GM20431 (cell line): ENCODE data around the gene HSD17B3.
"Not testable (repeated sequence)": the region's sequence is repeated elsewhere in the genome, so short reads cannot be mapped to it uniquely, and the experiment has no call there.

ENCODE experiments used
- in situ Hi-C: fragments of 300-500 bp; cut with MseI, MboI; formaldehyde crosslinking; loops from one replicate; pipeline ENCODE4 v1.15.0; 2020; ENCODE audit warnings: low sequenced_read_pairs; ENCODE audit not compliant: unreplicated experiment

HSD17B3 gene

DNA sequence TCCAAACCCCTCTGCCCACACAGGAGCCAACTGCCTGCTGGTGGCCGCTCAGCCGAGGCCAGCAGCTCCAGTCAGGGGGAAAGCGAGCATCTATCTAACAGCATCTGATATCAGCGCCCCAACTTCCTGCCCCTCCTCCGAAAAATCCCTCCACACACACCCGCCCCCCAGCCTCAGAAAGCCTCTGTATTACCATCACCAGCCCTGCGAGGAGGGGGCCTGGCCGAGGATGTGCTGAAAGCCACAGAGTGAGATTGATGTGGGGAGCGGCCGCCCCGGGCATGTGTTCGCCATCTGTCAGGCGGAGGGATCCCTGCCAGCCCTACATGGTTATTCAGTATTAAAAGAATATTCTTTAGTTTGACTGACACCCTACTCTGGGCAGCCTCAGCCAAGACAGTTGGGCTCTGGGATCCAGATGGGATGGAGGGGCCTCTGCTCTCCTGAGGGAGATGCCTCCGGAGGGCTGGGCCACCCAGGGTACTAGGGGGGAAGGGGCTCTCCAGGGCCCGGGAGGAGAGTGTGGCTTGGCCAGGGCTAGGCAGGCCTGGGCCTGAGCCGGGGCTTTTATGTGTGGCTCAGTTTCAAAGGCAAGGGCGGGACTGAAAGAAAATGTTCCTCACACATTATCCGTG is 98.0 kb downstream of the HSD17B3 start:
- in situ Hi-C loops = no loop called here

DNA sequence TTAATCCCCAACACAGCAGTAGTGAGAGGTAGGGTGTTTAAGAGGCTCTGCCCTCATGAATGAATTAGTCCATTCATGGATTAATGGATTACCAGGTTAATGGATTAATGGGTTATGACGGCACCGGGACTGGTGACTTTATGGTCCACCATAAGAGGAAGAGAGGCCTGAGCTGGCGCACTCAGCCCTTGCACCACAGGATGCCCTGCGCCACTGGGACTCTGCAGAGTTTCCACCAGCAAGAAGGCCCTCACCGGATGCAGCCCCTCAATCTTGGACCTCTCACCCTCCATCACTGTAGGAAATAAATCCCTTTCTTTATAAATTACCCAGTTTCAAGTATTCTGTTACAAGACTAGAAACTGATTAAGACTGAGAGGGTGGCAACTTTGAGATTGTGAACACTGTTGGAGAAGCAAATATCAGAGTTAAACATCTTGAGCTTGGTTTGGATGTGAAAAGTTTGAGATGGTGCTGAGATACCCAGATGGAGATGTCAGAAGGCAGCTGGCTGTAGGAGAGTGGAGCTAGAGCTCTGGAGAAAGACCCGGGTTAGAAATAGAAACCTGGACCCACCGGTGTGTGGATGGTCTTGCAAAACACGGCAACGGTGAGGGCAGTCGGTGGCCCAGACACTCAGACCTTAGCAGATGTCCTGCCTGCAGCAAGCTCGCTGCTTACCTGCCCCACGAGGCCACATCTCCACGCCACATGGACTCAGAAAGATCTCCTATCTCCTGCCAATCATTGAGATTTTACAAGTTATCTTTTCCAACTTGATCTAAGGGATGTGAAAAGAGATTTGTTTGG is 98.8 kb downstream of the HSD17B3 start:
- in situ Hi-C loops = no loop called here

DNA sequence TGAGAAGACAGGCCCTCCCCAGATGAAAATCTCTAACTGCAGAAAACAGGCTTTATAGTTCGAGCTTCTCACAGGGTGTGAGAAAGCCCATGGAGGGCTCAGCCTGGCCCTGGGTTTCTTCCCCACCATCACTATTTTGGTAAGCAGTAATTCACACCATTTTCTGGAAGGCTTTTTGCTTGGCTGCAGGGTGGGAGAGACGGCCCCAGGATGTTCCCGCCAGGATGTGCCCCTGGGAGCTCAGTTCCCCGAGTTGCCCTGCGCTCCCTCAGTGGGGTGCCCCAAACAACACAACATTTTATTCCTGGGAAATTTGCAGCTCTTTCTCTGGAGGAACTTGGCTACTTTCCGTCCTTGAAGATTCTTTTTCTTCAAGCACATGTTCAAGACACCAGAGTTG is 100.8 kb downstream of the HSD17B3 start:
- in situ Hi-C loops = no loop called here

DNA sequence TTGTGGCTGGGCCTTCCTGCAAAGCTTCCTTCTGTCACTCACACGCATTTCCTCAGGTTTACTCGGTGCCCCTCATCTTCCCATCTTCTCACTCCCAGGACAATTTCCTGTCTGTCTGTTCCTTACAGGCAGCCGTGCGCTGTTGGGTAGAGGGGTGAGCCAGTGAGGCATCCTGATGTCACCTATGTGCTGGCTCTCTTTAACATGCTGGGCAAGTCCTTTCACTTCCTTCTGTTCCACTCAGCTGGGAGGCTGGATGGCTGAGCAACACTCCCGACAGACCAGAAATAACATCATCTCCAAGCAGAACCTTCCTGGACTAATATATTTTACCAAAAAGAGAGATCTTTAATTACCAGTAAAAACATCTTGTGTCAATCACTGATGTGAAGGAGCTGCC is 103.0 kb downstream of the HSD17B3 start:
- in situ Hi-C loops = no loop called here

DNA sequence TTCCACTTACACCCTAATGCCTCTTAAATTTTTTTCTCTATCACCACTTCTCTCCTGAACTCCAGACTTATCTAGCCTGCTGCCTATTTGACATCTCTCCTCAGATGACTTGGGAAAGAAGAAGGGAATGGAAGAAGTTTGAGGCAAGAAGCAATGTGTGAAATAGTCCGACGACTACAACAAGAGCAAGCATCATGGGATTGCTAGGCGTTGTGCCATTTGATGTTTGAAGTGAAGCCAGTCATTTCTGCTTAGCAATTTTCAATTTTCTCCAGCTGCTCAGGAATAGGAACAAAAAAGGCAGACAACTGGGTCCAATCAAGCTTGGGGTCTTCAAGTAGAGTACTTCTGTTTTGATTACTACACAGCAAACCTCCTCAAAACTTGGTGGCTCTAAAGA is 106.4 kb downstream of the HSD17B3 start:
- in situ Hi-C loops = no loop called here

DNA sequence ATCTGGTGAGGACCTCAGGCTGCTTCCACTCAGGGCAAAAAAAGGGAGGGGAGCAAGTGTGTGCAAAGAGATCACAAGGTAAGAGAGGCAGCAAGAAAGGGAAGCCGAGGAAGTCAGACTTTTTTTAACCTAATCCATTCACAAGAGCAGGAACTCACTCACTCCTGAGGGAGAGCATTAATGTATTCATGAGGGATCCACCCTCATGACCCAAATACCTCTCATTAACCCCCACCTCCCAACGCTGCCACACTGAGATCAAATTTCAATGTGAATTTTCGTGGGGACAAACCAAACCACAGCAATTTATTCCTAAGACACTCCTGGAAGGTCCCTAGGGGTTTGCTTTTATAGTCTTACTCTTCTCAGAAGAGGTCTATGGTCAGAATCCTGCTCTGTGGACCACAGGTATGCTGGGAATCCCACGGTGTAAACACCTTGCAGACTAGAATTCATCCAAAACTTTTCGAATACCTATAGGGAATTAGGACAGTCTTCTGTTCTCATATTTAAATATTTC is 108.7 kb downstream of the HSD17B3 start:
- in situ Hi-C loops = no loop called here

DNA sequence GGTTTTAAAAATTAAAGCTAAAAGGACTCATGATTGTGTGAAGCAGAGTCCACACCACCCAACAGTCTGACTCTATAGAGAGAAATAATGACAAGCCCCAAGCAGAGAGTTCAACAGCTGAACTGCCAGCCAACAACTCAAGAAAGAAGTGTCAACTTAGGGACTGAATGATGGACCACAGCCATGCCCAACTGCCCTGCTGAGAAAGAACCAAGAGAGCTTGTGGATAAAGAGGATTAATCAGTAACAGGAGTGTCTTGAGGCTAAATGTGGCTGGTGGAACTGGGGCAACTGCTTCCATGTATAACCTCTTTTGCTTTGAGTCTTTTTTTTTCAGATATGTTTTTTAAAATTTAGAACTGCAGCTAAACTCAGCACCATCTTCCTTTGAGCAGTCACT is 109.3 kb downstream of the HSD17B3 start:
- in situ Hi-C loops = no loop called here

DNA sequence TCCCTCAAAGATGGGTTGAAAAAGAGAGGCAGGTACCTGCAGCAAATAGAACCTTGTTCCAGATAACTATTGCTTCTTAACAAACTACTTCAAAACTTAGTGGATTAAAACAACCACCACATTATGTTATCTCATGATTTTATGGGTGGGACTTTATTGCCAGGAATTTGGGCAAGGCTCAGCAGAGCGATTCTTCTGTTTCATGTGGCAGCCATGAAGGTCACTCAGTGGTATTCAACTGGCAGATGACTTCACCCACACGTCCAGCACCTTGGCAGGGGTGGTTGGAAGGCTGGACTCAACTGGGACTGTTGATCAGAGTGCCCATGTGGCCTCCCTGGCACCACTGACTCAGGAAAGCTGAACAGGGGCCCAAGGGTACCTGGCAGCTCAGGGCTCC is 112.0 kb downstream of the HSD17B3 start:
- in situ Hi-C loops = no loop called here

DNA sequence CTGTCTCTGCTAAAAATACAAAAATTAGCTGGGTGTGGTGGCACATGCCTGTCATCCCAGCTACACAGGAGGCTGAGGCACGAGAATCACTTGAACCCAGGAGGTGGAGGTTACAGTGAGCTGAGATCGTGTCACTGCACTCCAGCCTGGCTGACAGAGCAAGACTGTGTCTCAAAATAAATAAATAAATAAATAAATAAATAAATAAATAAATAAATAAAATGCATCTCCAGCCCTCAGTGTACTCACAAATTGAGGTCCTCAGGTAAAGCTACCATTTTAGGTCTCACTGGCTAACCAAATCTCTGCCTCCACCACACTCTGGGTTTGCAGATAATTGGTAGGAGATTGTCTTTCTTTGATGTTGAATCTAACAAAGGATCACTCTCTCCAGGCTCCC is 112.4 kb downstream of the HSD17B3 start:
- in situ Hi-C loops = not testable (repeated sequence)

DNA sequence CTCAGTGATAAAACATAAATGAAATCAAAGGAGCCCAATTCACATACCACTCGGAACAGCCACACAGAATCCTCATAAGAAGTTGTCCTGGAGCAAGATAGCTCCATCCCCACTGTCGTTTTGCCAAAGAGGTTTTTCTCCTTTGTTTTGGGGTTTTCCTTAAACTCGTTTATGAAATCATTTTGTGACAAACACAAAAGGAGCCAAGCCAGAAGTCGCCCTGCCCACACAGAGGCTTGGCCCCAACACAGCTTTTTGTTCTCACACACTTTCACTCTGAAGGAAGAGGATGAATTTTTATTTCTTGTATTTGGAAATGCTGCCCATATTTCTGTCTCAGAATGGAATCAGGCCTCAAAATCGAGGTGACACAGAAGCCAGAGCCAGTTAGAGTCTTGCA is 113.4 kb downstream of the HSD17B3 start:
- in situ Hi-C loops = no loop called here

DNA sequence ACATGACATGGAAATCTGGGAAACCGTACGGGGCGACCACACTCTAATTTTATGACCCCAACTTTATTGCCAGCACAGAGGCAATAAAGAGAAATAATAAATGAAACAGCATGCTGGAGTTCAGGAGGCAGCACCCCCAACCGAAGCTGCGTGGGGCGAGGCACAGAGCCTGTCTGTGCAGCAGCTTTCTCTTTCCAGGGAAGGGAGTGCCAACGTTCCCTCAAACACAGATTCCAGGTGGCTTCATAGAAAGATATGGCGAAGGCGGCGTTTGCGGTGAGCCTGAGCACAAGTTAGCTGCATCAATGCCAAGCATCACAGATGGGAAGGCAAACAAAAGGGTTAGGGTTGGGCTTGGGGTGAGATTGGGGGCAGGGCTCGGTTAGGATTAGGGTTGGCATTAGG is 114.8 kb downstream of the HSD17B3 start:
- in situ Hi-C loops = no loop called here

DNA sequence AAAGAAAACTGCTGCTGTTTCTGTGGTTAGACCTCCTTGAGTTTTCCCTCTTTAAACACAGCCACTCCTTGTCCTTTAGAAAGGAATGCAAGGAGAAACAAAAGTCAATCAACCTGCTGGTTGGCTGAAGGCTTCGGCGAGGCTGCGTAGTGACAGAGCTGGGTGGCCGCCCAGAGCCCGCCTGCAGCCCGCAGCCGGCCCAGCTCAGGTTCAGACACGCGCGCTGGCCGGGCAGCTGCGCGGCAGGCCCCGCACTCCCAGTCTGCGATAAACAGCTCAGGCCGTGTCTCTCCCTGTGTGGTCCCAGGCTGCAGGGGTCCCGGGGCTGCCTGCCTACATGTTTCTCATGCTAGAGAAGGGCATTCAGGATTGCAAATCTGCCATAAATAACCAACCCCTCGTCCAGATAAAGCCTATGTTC is 115.4 kb downstream of the HSD17B3 start:
- in situ Hi-C loops = no loop called here

DNA sequence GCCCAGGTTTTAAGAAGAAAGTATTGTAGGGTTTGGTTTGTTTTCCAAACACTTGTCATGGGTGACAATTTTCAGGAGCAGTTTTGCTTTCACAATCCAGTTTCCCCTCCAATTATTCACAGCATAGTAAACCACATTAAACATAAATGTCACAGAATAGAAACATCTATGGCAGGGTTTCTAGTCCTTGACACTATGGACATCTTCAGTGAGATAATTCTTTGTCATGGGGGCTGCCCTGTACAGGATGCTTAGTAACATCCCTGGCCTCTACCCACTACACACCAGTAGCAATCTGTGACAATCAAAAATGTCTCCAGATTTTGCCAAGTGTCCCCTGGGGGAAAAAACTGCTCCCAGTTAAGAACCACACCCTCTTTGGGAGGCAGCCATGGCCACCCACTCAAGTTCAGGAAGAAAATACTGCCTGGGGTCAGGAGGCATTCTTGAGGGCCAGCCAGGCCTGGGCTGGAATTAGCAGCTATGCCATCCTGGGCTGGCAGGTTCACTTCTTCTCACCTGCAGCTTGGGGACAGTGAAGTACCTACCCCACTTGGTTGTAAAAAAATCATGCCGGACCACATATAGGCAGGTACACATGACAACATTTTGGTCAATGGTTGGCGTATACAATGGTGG is 116.3 kb downstream of the HSD17B3 start:
- in situ Hi-C loops = no loop called here
